NCI-H1048 (cell line): ENCODE measurements around the gene RHEBL1.

Source experiments
- DNase-seq: peaks from one replicate; lab custom pipeline; 2025; lab: John Stamatoyannopoulos, UW

Gene RHEBL1

DNA sequence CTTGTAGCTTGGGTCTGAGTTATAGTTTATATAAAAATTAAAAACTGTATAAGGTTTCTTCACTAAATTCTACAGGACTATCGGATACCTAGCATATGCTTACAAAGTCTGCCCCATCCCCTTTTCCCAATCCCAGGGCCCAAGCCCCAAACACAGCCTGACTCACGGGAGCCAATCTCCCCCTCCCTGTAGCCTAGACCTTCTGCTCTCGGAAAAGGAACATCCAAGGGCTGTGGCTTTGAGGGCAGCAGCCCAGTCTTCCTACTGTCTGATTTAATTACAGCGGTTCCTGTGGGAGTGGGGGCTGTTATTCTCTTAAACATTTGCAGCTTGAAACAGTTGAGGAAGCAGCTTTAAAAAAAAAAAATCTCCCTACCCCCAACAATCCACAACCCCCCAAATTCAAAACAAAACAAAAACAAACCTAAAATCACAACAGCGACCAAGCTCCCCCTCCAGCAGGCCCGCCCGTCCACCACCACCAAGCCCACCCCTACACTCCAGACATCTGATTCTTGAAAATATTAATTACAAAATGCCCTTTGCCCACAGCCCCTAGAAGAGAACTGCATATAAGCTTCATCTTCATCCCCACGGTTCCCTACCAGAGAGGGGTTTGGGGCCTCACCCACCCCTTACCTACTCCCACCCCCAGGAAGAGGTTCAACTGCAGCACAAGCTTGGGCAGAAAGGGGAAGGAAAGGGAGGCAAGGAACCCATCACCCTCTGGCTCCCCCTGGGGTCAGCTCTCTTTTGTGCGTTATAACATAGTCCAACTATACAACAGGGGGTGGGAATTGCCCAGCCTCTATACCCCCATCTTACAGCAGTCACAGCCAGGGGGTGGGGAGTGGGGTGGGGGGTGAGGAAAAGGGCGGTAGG lies 50.1 kb downstream of the RHEBL1 start:
- no peak for DNase-seq

DNA sequence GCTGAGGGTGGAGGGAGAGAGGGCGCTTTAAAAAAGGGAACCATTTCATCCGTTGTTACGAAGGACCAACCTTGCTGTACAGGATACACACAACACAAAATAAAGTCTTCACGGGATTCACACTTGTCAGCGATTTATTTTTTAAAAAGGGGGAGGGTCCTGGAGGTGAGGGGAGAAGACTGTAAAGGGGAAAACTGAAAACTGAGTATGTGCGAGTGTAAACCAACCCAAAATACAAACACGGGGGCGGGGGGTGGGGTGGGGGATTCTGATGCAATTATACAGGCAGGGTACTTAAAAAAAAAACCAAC lies 50.7 kb downstream of the RHEBL1 start:
- no peak for DNase-seq

DNA sequence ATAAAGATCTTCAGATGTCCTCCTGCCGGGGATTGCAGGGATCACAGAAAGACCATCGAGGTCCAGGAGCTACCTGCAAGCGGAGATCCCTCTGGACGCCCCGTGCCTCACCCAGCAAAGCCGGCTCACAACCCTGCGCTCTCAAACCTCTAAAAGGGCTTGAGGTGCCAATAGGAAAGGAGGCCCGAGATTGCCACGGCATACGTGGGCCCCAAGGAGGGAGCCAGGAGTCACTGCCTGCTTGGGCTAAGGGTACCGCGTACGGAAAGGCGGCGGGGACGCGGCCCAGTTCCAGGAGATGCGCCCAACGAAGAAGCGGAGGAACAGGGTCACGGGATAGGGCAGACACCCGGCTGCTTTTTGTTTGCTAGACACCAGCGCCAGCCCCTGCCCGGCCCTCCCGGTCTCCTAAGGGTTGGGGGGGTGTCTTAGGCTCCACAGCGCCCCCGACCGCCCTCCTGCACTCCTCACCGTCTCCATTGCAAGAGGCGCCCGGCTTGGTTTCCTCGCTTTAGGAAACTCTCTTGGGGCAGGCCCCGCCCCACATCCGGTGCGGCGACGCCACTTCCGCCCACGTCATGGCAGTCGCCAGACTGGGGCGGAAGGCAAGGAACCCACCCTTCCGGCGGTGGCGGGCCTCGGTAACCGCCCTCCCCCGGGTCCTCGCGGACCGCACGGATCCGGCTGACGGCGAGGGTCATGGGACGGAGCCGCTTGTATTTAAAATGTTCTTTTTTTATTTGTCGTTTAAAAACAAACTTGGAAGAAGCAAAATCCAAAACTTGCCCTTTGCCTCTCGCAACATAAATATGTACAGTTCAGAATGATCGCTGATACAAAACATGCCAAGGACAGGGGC lies 51.3 kb downstream of the RHEBL1 start, which contains the start of gene PRKAG1:
Gene PRKAG1 (minus strand): TSS at position 516 of the 859 bp plus-strand sequence. CDS start 36 bp downstream, at position 480.
- DNase-seq, result peak; percentile 83

DNA sequence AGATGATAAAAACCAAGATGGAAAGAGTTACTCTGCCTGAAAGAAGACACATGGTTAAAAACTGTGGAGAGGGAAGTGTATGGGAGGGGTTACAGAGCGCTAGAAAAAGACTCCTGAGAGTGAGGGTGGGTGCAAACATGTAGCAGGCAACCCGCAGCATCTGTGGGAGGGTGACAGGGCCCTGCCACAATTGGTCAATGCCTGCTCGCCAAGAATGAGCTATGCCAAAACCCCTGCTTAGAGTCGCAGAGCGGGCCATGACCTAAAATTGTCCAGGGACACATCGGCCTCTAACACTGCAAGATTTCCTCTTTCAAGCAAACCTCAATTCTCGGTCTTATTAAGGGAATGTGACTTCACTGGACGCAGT lies 51.9 kb downstream of the RHEBL1 start:
- no peak for DNase-seq

DNA sequence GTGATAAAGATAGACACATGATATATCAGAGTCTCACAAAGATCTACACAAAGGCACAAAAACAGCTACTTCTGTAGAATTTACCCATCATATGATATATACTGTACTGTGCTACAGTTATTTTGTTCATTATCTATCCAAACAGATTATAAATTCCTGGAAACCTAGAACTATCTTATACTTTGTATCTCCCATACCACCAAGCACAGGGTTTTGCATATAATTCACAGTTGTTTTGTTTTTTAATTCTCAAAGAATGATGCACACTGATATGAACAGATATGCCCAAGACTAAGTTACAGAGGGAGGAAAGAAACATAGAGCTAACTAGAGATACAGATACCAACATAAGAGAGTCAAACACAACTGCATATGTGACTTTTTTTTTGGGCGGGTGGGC lies 54.6 kb downstream of the RHEBL1 start:
- DNase-seq, result no peak
